Neural crest cell (in vitro differentiated cells): ENCODE results near the gene RSPH3. TPM values are rescaled to one million over a fixed set of nuclear protein-coding genes. Genes with fewer than 3 reads are reported as not detected.

Experiments used
- DNase-seq: peaks from one replicate; pipeline ENCODE4 v3.0.0; 2021; ENCODE audit warnings: low read depth, mixed read lengths, low spot score
- H3K27ac Mint-ChIP-seq: one replicate; pipeline ENCODE4 v1.8.0; 2021; ENCODE audit warnings: mild to moderate bottlenecking, mixed read lengths; ENCODE audit not compliant: unreplicated experiment
- H3K27me3 Mint-ChIP-seq: 2 replicates; pipeline ENCODE4 v1.8.0; 2021; ENCODE audit warnings: low read depth, mild to moderate bottlenecking, mixed read lengths
- H3K36me3 Mint-ChIP-seq: 2 replicates; pipeline ENCODE4 v1.8.0; 2021; ENCODE audit warnings: low read depth, mild to moderate bottlenecking, mixed read lengths
- H3K4me1 Mint-ChIP-seq: 2 replicates; pipeline ENCODE4 v1.8.0; 2021; ENCODE audit warnings: mixed read lengths
- H3K4me3 Mint-ChIP-seq: one replicate; pipeline ENCODE4 v1.8.0; 2021; ENCODE audit warnings: mild to moderate bottlenecking, mixed read lengths
- H3K9me3 Mint-ChIP-seq: 2 replicates; pipeline ENCODE4 v1.8.0; 2021; ENCODE audit warnings: mixed read lengths
- total RNA-seq: library from RNA; stranded (reverse); gene quantifications from 2 replicates; pipeline ENCODE4 v1.2.1, GENCODE V29; 2021
- TF ChIP-seq, protein P1 (sequence below): fragments of 200-600 bp; sonication (generic); conservative IDR thresholded peaks from 2 replicates; pipeline ENCODE4 v1.5.0; 2021; ENCODE audit warnings: antibody characterized with exemption, mild to moderate bottlenecking

Gene RSPH3
- total RNA-seq, 1 donor from 2014 or later, result 5.4 TPM

DNA sequence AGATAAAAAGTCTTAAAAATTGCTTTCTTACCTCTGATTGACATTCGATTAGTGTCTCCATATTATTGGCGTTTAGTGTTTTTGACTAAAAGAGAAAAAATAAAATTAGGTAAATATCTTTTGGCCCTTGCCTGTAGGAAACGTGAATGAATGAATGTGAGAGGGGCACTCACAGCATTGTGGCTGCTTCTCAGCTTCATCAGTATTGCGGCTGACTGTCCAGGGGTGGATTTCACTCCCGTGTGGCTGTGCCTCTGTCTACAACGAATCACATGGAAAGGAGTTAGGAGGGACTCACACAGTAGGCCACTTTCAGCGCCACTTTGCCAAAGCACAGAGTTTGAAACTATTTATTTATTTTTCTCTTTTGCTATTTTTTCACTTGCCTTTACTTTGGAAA, 43.9 kb upstream of the RSPH3 start:
- Mint-ChIP-seq H3K4me3 (no peak overlapping the region), H3K27ac (no peak overlapping the region), H3K36me3 (no peaks in the 10 kb centered on the region), H3K9me3 (no peaks in the 10 kb centered on the region), H3K27me3 (peaks cover 19% of the 10 kb centered on the region), H3K4me1 (no peaks in the 10 kb centered on the region)
- no peak for DNase-seq
- TF ChIP-seq, protein P1, sequence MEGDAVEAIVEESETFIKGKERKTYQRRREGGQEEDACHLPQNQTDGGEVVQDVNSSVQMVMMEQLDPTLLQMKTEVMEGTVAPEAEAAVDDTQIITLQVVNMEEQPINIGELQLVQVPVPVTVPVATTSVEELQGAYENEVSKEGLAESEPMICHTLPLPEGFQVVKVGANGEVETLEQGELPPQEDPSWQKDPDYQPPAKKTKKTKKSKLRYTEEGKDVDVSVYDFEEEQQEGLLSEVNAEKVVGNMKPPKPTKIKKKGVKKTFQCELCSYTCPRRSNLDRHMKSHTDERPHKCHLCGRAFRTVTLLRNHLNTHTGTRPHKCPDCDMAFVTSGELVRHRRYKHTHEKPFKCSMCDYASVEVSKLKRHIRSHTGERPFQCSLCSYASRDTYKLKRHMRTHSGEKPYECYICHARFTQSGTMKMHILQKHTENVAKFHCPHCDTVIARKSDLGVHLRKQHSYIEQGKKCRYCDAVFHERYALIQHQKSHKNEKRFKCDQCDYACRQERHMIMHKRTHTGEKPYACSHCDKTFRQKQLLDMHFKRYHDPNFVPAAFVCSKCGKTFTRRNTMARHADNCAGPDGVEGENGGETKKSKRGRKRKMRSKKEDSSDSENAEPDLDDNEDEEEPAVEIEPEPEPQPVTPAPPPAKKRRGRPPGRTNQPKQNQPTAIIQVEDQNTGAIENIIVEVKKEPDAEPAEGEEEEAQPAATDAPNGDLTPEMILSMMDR, result no peak

DNA sequence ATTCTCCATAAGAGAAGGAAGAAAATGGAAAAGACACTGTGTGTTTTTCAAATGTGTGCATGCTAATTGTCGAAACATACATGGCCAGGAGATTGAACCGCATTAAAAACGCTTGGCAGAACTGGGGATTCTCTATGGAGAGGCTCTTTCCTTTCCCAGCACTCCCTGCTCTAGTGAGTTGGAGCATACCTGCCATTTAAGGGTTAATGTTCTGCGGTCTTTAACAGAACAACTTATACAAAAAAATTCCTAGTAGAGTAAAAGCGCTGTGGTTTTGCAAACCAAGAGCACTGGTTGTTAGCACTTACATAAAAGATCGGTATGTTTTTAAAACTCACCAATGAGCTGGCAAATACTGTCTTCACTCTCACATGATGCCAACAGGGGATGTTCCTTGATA, 43.2 kb upstream of the RSPH3 start:
- no peak overlapping the region for H3K4me3 Mint-ChIP-seq
- no peak for DNase-seq
- no peaks in the 10 kb centered on the region for H3K36me3 Mint-ChIP-seq
- H3K4me1 Mint-ChIP-seq, result no peaks in the 10 kb centered on the region
- peaks cover 19% of the 10 kb centered on the region for H3K27me3 Mint-ChIP-seq
- H3K9me3 Mint-ChIP-seq, result no peaks in the 10 kb centered on the region
- TF ChIP-seq, protein P1, result no peak
- H3K27ac Mint-ChIP-seq, result no peak overlapping the region

GRCh38 chr6:159042826-159043181, 42.8 kb upstream of the RSPH3 start:
- H3K4me1 Mint-ChIP-seq, result no peaks in the 10 kb centered on the region
- no peak for DNase-seq
- H3K27ac Mint-ChIP-seq, result no peak overlapping the region
- H3K9me3 Mint-ChIP-seq, result no peaks in the 10 kb centered on the region
- peaks cover 19% of the 10 kb centered on the region for H3K27me3 Mint-ChIP-seq
- H3K36me3 Mint-ChIP-seq, result no peaks in the 10 kb centered on the region
- H3K4me3 Mint-ChIP-seq, result no peak overlapping the region
- TF ChIP-seq, protein P1, result peak; percentile 7

DNA sequence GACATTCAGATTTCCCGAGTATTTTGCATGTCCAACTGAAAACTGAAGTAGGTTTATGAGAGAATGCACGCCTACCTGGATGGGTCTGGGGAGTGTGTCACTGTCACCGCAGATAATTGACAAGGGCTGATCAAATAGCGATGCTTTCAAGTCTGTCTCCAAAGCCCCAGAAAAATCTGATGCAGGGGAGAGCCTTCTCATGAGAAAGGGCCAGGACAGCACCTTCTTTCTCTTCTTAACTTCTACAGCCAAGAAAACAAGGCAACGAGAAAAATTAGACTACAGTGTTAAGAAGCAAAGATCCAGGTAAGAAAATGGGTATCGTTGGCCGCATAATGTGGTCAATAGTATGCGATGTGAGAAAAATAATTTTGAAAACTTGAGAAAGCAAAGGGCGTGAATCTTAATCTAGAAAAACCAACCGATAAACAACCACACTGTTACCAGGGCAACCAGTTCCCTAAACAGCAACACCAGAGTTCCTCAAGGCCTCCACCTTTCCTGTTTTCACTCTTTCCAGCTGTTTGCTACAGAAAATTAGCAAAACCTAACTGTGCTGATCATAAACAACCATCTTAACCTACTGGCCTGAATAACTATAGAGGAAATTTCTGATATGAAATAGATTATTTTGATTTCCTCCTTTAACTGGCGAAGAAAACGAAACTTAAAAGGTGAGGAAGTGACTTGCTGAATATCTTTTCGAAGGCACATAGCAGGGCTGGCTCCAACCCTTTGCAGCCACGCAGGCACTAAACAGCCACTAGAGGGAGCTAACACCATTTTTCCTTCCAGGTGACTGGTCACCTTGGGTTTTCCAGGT, 42.2 kb upstream of the RSPH3 start:
- Mint-ChIP-seq H3K27me3 (peaks cover 19% of the 10 kb centered on the region), H3K27ac (no peak overlapping the region), H3K36me3 (no peaks in the 10 kb centered on the region), H3K4me1 (no peaks in the 10 kb centered on the region), H3K4me3 (no peak overlapping the region), H3K9me3 (no peaks in the 10 kb centered on the region)
- peak; percentile 38 for DNase-seq
- TF ChIP-seq, protein P1, result peak; percentile 99

DNA sequence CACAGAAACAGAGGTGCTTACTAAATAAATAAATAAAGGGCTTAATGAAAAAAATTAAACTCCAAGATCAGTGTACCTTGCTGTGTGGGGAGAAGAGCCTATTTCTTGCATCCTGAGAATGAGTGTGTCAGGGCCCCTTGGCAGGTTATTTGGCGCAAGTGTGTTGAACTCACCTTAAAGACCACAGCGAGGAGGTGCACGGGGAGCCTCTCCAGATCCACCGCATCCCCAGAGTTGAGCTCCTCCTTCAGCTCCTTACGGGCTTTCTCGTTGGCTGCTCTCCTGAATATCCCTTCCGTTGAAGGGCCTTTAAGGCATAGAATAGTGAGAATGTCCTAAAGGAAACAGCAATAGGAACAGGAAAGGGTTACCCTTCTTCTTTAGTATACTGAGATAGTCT, 41.2 kb upstream of the RSPH3 start:
- Mint-ChIP-seq H3K36me3 (no peaks in the 10 kb centered on the region), H3K27me3 (peaks cover 19% of the 10 kb centered on the region), H3K4me3 (no peak overlapping the region), H3K4me1 (no peaks in the 10 kb centered on the region), H3K27ac (no peak overlapping the region), H3K9me3 (no peaks in the 10 kb centered on the region)
- DNase-seq, result no peak
- TF ChIP-seq, protein P1, result no peak
